KMS-11 (cell line): ENCODE data around the gene KCNH2.

Experiments
- H2AFZ ChIP-seq: fragments of 200-600 bp; sonication (generic); 2 replicates; pipeline ENCODE4 v1.6.1; 2016; ENCODE audit warnings: antibody characterized with exemption, mixed run types, low read depth
- H3K27ac ChIP-seq: fragments of 200-600 bp; sonication (generic); 2 replicates; pipeline ENCODE4 v1.6.1; 2016; ENCODE audit warnings: mild to moderate bottlenecking, mixed run types
- H3K27me3 ChIP-seq: fragments of 200-600 bp; sonication (generic); 2 replicates; pipeline ENCODE4 v1.6.1; 2017; ENCODE audit warnings: mild to moderate bottlenecking, low read depth, mixed run types, moderate library complexity; ENCODE audit not compliant: insufficient read depth
- H3K36me3 ChIP-seq: fragments of 200-600 bp; sonication (generic); 2 replicates; pipeline ENCODE4 v1.6.1; 2017; ENCODE audit warnings: mild to moderate bottlenecking, mixed run types; ENCODE audit not compliant: insufficient read depth
- H3K4me1 ChIP-seq: fragments of 200-600 bp; sonication (generic); 2 replicates; pipeline ENCODE4 v1.6.1; 2016; ENCODE audit warnings: mild to moderate bottlenecking, low read depth, mixed run types; ENCODE audit not compliant: poor library complexity, severe bottlenecking
- H3K4me2 ChIP-seq: fragments of 200-600 bp; sonication (generic); 2 replicates; pipeline ENCODE4 v1.7.0; 2016; ENCODE audit warnings: mild to moderate bottlenecking, mixed run types
- H3K4me3 ChIP-seq: fragments of 200-600 bp; sonication (generic); IDR thresholded peaks from 2 replicates; pipeline ENCODE4 v1.6.1; 2017; ENCODE audit warnings: low read depth, low read length, mixed read lengths; ENCODE audit not compliant: insufficient read depth
- H3K79me2 ChIP-seq: fragments of 200-600 bp; sonication (generic); 2 replicates; pipeline ENCODE4 v1.6.1; 2016; ENCODE audit warnings: low read depth, mixed run types; ENCODE audit not compliant: insufficient read depth
- H3K9ac ChIP-seq: fragments of 200-600 bp; sonication (generic); 2 replicates; pipeline ENCODE4 v1.6.1; 2016; ENCODE audit warnings: mild to moderate bottlenecking, mixed run types
- H4K20me1 ChIP-seq: fragments of 200-600 bp; sonication (generic); 2 replicates; pipeline ENCODE4 v1.6.1; 2016; ENCODE audit warnings: mild to moderate bottlenecking, mixed run types; ENCODE audit not compliant: insufficient read depth
- CTCF ChIP-seq: fragments of 200-600 bp; sonication (generic); conservative IDR thresholded peaks from 2 replicates; pipeline ENCODE4 v1.6.1; 2017; ENCODE audit warnings: low read depth, mild to moderate bottlenecking, antibody characterized with exemption, low read length, moderate library complexity, mixed read lengths

Gene KCNH2

GRCh38 chr7:150943453-150943814 lies 34.7 kb downstream of the KCNH2 start:
- Histone ChIP-seq H3K79me2 (no peaks in the 10 kb centered on the region), H3K27ac (no peak overlapping the region), H3K9ac (no peak overlapping the region), H3K27me3 (no peaks in the 10 kb centered on the region), H2AFZ (no peak overlapping the region), H3K4me2 (no peak overlapping the region), H3K4me1 (peaks cover 12% of the 10 kb centered on the region), H4K20me1 (no peaks in the 10 kb centered on the region), H3K36me3 (no peaks in the 10 kb centered on the region), H3K4me3 (no peak overlapping the region)
- TF ChIP-seq CTCF: no peak

- no peak for TF ChIP-seq CTCF
Measured at GRCh38 chr7:150942591-150943452, 35.3 kb downstream of the KCNH2 start.

DNA sequence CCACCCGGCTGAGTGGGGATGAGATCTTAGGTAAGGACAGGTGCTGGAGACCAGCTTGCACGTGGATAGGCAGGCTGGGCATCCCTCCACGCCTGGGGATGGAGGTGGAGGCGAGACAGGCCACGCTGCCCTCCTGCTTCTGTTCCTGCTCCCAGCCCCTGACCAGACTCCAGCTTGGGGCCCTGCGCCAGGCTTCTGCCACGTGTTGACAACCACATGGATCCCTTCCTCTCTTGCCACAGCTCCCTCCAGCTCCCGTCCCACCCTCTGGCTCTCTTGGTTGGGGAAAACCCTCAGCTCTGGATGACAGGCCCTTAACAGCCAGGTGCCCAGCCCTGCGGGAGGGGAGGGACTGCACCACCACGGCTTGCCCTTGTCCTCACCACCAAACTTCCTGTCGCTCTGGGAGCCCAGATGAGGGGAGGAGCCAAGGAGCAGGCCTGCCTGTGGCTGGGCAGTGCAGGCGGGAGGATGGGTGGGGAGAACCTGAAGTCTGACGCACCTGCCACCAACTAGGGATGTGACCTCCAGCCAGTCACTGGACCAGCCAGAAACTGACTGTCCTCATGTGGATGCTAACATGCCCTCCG lies 36.0 kb downstream of the KCNH2 start:
- H3K36me3 ChIP-seq: no peaks in the 10 kb centered on the region
- H3K79me2 ChIP-seq: no peaks in the 10 kb centered on the region
- H2AFZ ChIP-seq: peak overlapping the region; percentile 50; the same call in 1 of the 2 replicates
- no peaks in the 10 kb centered on the region for H4K20me1 ChIP-seq
- no peak overlapping the region for H3K27ac ChIP-seq
- H3K4me2 ChIP-seq: peak overlapping the region; percentile 1; the same call in 1 of the 2 replicates
- H3K9ac ChIP-seq: no peak overlapping the region
- H3K4me1 ChIP-seq: peaks cover 12% of the 10 kb centered on the region
- no peak overlapping the region for H3K4me3 ChIP-seq
- H3K27me3 ChIP-seq: no peaks in the 10 kb centered on the region
- no peak for TF ChIP-seq CTCF

More at GRCh38 chr7:150942591-150943452, 35.3 kb downstream of the KCNH2 start:
- Histone ChIP-seq H3K4me1 (peaks cover 12% of the 10 kb centered on the region), H3K4me2 (no peak overlapping the region), H3K4me3 (no peak overlapping the region), H4K20me1 (no peaks in the 10 kb centered on the region), H3K27ac (no peak overlapping the region), H2AFZ (peak overlapping the region; percentile 50; the same call in 1 of the 2 replicates), H3K79me2 (no peaks in the 10 kb centered on the region), H3K36me3 (no peaks in the 10 kb centered on the region), H3K27me3 (no peaks in the 10 kb centered on the region), H3K9ac (no peak overlapping the region; the same call in 1 of the 2 replicates)

DNA sequence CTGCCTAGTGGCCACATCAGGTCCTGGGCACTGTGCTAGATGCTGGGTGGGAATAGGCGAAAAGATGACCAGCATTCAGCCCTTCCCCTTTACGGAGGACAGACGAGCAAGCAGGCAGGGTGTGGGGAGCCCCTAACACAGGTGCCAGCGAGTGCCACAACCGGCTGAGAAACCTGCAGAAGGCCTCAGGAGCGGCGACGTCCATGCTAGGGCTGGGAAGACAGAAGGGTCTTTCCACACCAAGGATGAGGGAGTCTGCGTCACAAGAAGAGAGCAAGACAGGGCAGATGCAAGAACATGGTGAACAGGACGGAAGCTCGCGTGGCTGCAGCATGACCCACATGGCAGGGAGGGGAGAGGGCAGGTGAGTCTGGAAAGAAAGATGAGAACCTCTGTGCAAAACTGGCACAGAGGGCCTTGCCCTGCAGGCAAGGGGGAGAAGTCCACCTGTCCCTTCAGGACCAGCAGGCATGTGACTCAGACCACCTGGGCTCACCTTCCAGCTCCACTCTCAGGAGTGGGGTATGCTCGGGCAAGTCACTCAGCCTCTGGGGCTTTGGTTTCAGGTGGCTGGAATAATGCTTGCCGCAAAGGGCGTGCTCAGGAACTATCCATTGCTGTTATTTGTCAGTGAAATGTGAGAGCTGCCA lies 36.6 kb downstream of the KCNH2 start:
- Histone ChIP-seq H3K4me1 (peaks cover 12% of the 10 kb centered on the region), H3K4me3 (no peak overlapping the region), H3K4me2 (peak overlapping the region; percentile 1; the same call in 1 of the 2 replicates), H2AFZ (peak overlapping the region; percentile 50; the same call in 1 of the 2 replicates), H3K9ac (no peak overlapping the region), H3K36me3 (no peaks in the 10 kb centered on the region), H3K27me3 (no peaks in the 10 kb centered on the region), H3K79me2 (no peaks in the 10 kb centered on the region), H3K27ac (no peak overlapping the region), H4K20me1 (no peaks in the 10 kb centered on the region)
- TF ChIP-seq CTCF: no peak
